IPS-18a (cell line): ENCODE data around the gene ST3GAL2.

Experiments used
- H3K27ac ChIP-seq: one replicate; pipeline ENCODE4 v1.5.1; 2013; ENCODE audit warnings: low read length
- H3K27me3 ChIP-seq: one replicate; pipeline ENCODE4 v1.6.1; 2013; ENCODE audit warnings: mild to moderate bottlenecking, low read length; ENCODE audit not compliant: control insufficient read depth, insufficient read depth
- H3K36me3 ChIP-seq: one replicate; pipeline ENCODE4 v1.6.1; 2013; ENCODE audit warnings: low read depth, low read length; ENCODE audit not compliant: control insufficient read depth
- H3K4me1 ChIP-seq: one replicate; pipeline ENCODE4 v1.6.1; 2013; ENCODE audit warnings: low read depth, low read length; ENCODE audit not compliant: control insufficient read depth
- H3K4me3 ChIP-seq: one replicate; pipeline ENCODE4 v1.5.1; 2013; ENCODE audit warnings: low read length
- H3K9ac ChIP-seq: one replicate; pipeline ENCODE4 v1.6.1; 2013; ENCODE audit warnings: mild to moderate bottlenecking, low read length, moderate library complexity
- H3K9me3 ChIP-seq: one replicate; pipeline ENCODE4 v1.6.1; 2013; ENCODE audit warnings: low read depth, low read length; ENCODE audit not compliant: control insufficient read depth

ST3GAL2 gene

GRCh38 chr16:70438969-70439862 lies at the start of gene ST3GAL2:
ST3GAL2 (minus strand) TSS chr16:70439100; CDS start chr16:70398530, 40,570 bp downstream.
- H3K27ac ChIP-seq, result no peak within 1 kb of the TSS
- H3K4me1 ChIP-seq, result peaks cover 19% of the 10 kb centered on the region
- H3K27me3 ChIP-seq, result no peaks in the 10 kb centered on the region

GRCh38 chr16:70484867-70485266 lies 46.0 kb upstream of the ST3GAL2 start:
- peaks cover 25% of the 10 kb centered on the region for H3K36me3 ChIP-seq
- no peak overlapping the region for H3K9ac ChIP-seq
- no peaks in the 10 kb centered on the region for H3K9me3 ChIP-seq
- H3K4me3 ChIP-seq, result no peak overlapping the region
- no peaks in the 10 kb centered on the region for H3K27me3 ChIP-seq
- no peak overlapping the region for H3K27ac ChIP-seq
- no peaks in the 10 kb centered on the region for H3K4me1 ChIP-seq

More at GRCh38 chr16:70438969-70439862, at the start of gene ST3GAL2:
- peak within 1 kb of the TSS; percentile 80 for H3K4me3 ChIP-seq
- peak within 1 kb of the TSS; percentile 66 for H3K9ac ChIP-seq
- H3K9me3 ChIP-seq, result no peaks in the 10 kb centered on the region
- H3K36me3 ChIP-seq, result peaks cover 6% of the 10 kb centered on the region

- Histone ChIP-seq H3K9me3 (no peaks in the 10 kb centered on the region), H3K36me3 (peaks cover 25% of the 10 kb centered on the region), H3K9ac (no peak overlapping the region), H3K4me3 (no peak overlapping the region), H3K27me3 (no peaks in the 10 kb centered on the region), H3K4me1 (no peaks in the 10 kb centered on the region), H3K27ac (no peak overlapping the region)
Observed at GRCh38 chr16:70483426-70483825, 44.5 kb upstream of the ST3GAL2 start.

DNA sequence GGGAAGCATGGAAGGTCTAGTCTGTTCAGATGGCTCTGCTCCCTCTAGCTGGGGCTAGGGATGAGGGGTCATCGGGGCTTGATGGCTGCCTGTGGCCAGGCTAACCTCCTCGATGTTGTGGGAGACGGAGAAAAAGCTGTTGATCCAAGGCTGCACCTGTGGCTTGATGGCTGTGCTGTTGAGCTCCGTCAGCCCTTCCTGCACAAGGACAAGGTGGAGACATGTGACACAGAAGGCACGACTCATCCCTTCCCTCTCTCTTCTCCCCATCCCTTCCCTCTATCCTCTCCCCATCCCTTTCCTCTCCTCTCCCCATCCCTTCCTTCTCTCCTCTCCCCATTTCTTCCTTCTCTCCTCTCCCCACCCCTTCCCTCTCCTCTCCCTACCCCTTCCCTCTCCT lies 43.7 kb upstream of the ST3GAL2 start:
- no peak overlapping the region for H3K27ac ChIP-seq

GRCh38 chr16:70481929-70482536 lies 43.1 kb upstream of the ST3GAL2 start:
- H3K36me3 ChIP-seq, result peaks cover 25% of the 10 kb centered on the region
- H3K4me1 ChIP-seq, result no peaks in the 10 kb centered on the region
- no peak overlapping the region for H3K4me3 ChIP-seq
- no peak overlapping the region for H3K27ac ChIP-seq
- no peak overlapping the region for H3K9ac ChIP-seq
- no peaks in the 10 kb centered on the region for H3K27me3 ChIP-seq
- H3K9me3 ChIP-seq, result no peaks in the 10 kb centered on the region

More for the DNA sequence above, 43.7 kb upstream of the ST3GAL2 start:
- no peak overlapping the region for H3K4me3 ChIP-seq
- no peaks in the 10 kb centered on the region for H3K9me3 ChIP-seq
- H3K36me3 ChIP-seq, result peaks cover 25% of the 10 kb centered on the region
- no peaks in the 10 kb centered on the region for H3K27me3 ChIP-seq
- no peak overlapping the region for H3K9ac ChIP-seq
- H3K4me1 ChIP-seq, result no peaks in the 10 kb centered on the region

GRCh38 chr16:70480127-70481105 lies 41.5 kb upstream of the ST3GAL2 start:
- Histone ChIP-seq H3K4me3 (no peak overlapping the region), H3K27me3 (no peaks in the 10 kb centered on the region), H3K27ac (no peak overlapping the region), H3K36me3 (peaks cover 22% of the 10 kb centered on the region), H3K9me3 (no peaks in the 10 kb centered on the region), H3K9ac (no peak overlapping the region), H3K4me1 (no peaks in the 10 kb centered on the region)

GRCh38 chr16:70478912-70479341 lies 40.0 kb upstream of the ST3GAL2 start:
- H3K9ac ChIP-seq, result no peak overlapping the region
- no peaks in the 10 kb centered on the region for H3K4me1 ChIP-seq
- H3K9me3 ChIP-seq, result no peaks in the 10 kb centered on the region
- H3K4me3 ChIP-seq, result no peak overlapping the region
- H3K36me3 ChIP-seq, result peaks cover 21% of the 10 kb centered on the region
- H3K27me3 ChIP-seq, result no peaks in the 10 kb centered on the region
- H3K27ac ChIP-seq, result no peak overlapping the region

DNA sequence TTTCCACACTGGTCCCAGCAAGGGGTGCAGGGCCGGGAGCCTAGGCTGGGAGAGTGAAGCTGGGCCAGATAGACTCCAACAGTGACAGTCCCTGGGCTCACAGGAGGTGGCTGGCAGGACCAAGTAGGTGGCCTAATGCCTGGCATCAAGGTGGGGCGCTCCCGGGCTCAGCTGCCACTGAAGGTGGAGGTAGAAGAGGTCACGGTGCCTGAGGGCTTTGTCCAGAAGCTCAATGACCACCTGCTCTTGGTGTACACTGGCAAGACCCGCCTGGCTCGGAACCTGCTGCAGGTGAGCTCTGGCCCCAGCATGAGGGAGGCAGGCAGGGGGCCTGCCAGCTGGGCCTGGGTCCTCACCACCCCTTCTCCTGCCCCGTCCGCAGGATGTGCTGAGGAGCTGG lies 39.3 kb upstream of the ST3GAL2 start:
- Histone ChIP-seq H3K27ac (no peak overlapping the region), H3K4me3 (no peak overlapping the region), H3K4me1 (no peaks in the 10 kb centered on the region), H3K9ac (no peak overlapping the region), H3K36me3 (peaks cover 14% of the 10 kb centered on the region), H3K9me3 (no peaks in the 10 kb centered on the region), H3K27me3 (no peaks in the 10 kb centered on the region)

GRCh38 chr16:70476272-70477020 lies 37.5 kb upstream of the ST3GAL2 start:
- H3K4me3 ChIP-seq, result no peak overlapping the region
- no peak overlapping the region for H3K27ac ChIP-seq
- H3K9me3 ChIP-seq, result no peaks in the 10 kb centered on the region
- H3K36me3 ChIP-seq, result peaks cover 10% of the 10 kb centered on the region
- no peaks in the 10 kb centered on the region for H3K27me3 ChIP-seq
- H3K4me1 ChIP-seq, result no peaks in the 10 kb centered on the region
- no peak overlapping the region for H3K9ac ChIP-seq

GRCh38 chr16:70475054-70475871 lies 36.4 kb upstream of the ST3GAL2 start:
- no peak overlapping the region for H3K9ac ChIP-seq
- H3K27me3 ChIP-seq, result no peaks in the 10 kb centered on the region
- H3K27ac ChIP-seq, result no peak overlapping the region
- peaks cover under 1% of the 10 kb centered on the region for H3K36me3 ChIP-seq
- H3K4me1 ChIP-seq, result no peaks in the 10 kb centered on the region
- H3K4me3 ChIP-seq, result no peak overlapping the region
- H3K9me3 ChIP-seq, result no peaks in the 10 kb centered on the region
